Naive thymus-derived CD4-positive, alpha-beta T cell (primary cell): ENCODE data around the gene ANKRD44. TPM values are rescaled to one million over a fixed set of nuclear protein-coding genes. Genes with fewer than 3 reads are reported as not detected.
A peak's percentile ranks its signal among the peaks of the same experiment; 100 is the strongest.

Experiments
- ATAC-seq: fragments of 150-1000 bp; cut with Tn5 transposase; 2 replicates; pipeline ENCODE4 v1.10.0; 2021; ENCODE audit warnings: mild to moderate bottlenecking, moderate library complexity
- CTCF ChIA-PET: fragments of 350-600 bp; sonication (Branson Sonifier 250); formaldehyde crosslinking; loops from one replicate; lab custom pipeline; 2021; ENCODE audit warnings: antibody characterized with exemption; lab: Charles Lee
- POLR2A ChIA-PET: fragments of 350-600 bp; sonication (Branson Sonifier 250); formaldehyde crosslinking; loops from one replicate; lab custom pipeline; 2021; ENCODE audit warnings: antibody characterized with exemption, inconsistent platforms; lab: Charles Lee
- DNase-seq, 9 donors: peaks; one replicate each; pipeline versions ENCODE4 v3.0.0 to v3.0.0-alpha.2; 2020 to 2022; ENCODE audit warnings: mixed read lengths in 1 of 9
- H3K27ac ChIP-seq: one replicate; pipeline ENCODE4 v1.7.0; 2013; ENCODE audit warnings: mild to moderate bottlenecking, low read depth, low read length, moderate library complexity
- H3K27me3 ChIP-seq, 2 donors: one replicate each; pipeline ENCODE4 v1.7.0; 2013; ENCODE audit warnings: low read length in 2 of 2, mild to moderate bottlenecking in 2 of 2, moderate library complexity in 2 of 2; ENCODE audit not compliant: control insufficient read depth in 2 of 2, insufficient read depth in 2 of 2
- H3K36me3 ChIP-seq, 3 experiments: 1 replicate in 2 of 3; 2 replicates in 1 of 3; pipeline ENCODE4 v1.7.0; 2013; ENCODE audit warnings: low read length in 3 of 3, mild to moderate bottlenecking in 3 of 3, moderate library complexity in 1 of 3; ENCODE audit not compliant: insufficient read depth in 3 of 3, control insufficient read depth in 2 of 3
- H3K4me1 ChIP-seq, 2 donors: one replicate each; pipeline ENCODE4 v1.7.0; 2013; ENCODE audit warnings: low read length in 2 of 2, mild to moderate bottlenecking in 2 of 2, moderate library complexity in 1 of 2; ENCODE audit not compliant: control insufficient read depth in 2 of 2, insufficient read depth in 2 of 2
- H3K4me3 ChIP-seq: 2 replicates; pipeline ENCODE4 v1.7.0; 2013; ENCODE audit warnings: mild to moderate bottlenecking, low read length
- H3K9me3 ChIP-seq, 3 experiments: 1 replicate in 2 of 3; 2 replicates in 1 of 3; pipeline ENCODE4 v1.7.0; 2013; ENCODE audit warnings: low read length in 3 of 3; ENCODE audit not compliant: control insufficient read depth in 2 of 3
- H3K27ac Mint-ChIP-seq, 9 donors: one replicate each; pipeline ENCODE4 v1.8.0; 2020 to 2022; ENCODE audit warnings: mixed read lengths in 9 of 9, mild to moderate bottlenecking in 8 of 9, moderate library complexity in 5 of 9, inconsistent platforms in 2 of 9
- H3K27me3 Mint-ChIP-seq, 5 donors: one replicate each; pipeline ENCODE4 v1.8.0; 2021 to 2022; ENCODE audit warnings: mixed read lengths in 5 of 5, mild to moderate bottlenecking in 1 of 5
- H3K36me3 Mint-ChIP-seq, 5 donors: one replicate each; pipeline ENCODE4 v1.8.0; 2020 to 2022; ENCODE audit warnings: mixed read lengths in 5 of 5, mild to moderate bottlenecking in 3 of 5, inconsistent platforms in 1 of 5
- H3K4me1 Mint-ChIP-seq, 7 donors: one replicate each; pipeline ENCODE4 v1.8.0; 2020 to 2022; ENCODE audit warnings: mixed read lengths in 7 of 7, mild to moderate bottlenecking in 3 of 7, inconsistent platforms in 1 of 7
- H3K4me3 Mint-ChIP-seq, 10 donors: one replicate each; pipeline ENCODE4 v1.8.0; 2020 to 2022; ENCODE audit warnings: mild to moderate bottlenecking in 10 of 10, mixed read lengths in 10 of 10, moderate library complexity in 6 of 10, inconsistent platforms in 2 of 10
- H3K9me3 Mint-ChIP-seq, 11 donors: one replicate each; pipeline ENCODE4 v1.8.0; 2020 to 2022; ENCODE audit warnings: mixed read lengths in 11 of 11, mild to moderate bottlenecking in 4 of 11, inconsistent platforms in 1 of 11, moderate library complexity in 1 of 11
- intact Hi-C, 2 donors: fragments of 100-400 bp; cut with micrococcal nuclease; formaldehyde crosslinking; loops; one replicate each; pipeline ENCODE4 v1.15.1; 2023
- polyA plus RNA-seq, 2 donors: library from polyadenylated mRNA; unstranded; fragments of 300-500 nt; fragmentation: Illumina TruSeq; gene quantifications; one replicate each; pipeline ENCODE4 v1.2.3, GENCODE V29; 2021
- total RNA-seq, 6 experiments: library from RNA in 5 of 6; stranded (reverse) in 5 of 6; gene quantifications; 1 replicate in 5 of 6; 2 replicates in 1 of 6; pipeline ENCODE4 v1.2.3 and lab custom pipeline; 2021 to 2026

The ANKRD44 gene
- total and polyA plus RNA-seq, 7 experiments from 2014 or later: 88.6 to 296 (median 235) TPM

GRCh38 chr2:196988639-196989038, 321.9 kb downstream of the ANKRD44 start:
- no peaks in the 10 kb centered on the region for H3K27me3 Mint-ChIP-seq
- peaks cover 0 to 4% (median 0%) of the 10 kb centered on the region in 11 donors for H3K9me3 Mint-ChIP-seq
- H3K9me3 ChIP-seq: no peaks in the 10 kb centered on the region
- H3K36me3 Mint-ChIP-seq: peaks cover 7 to 67% (median 54%) of the 10 kb centered on the region in 5 donors
- H3K4me1 Mint-ChIP-seq: peaks cover 20 to 59% (median 53%) of the 10 kb centered on the region in 7 donors
- peak overlapping the region in 5 of 10 donors; percentile 2 to 48 (median 17) for H3K4me3 Mint-ChIP-seq
- no peak overlapping the region for H3K27ac ChIP-seq
- no peak for ATAC-seq
- H3K4me1 ChIP-seq: peaks cover 0 to 14% of the 10 kb centered on the region in 2 donors
- H3K4me3 ChIP-seq: no peak overlapping the region
- H3K36me3 ChIP-seq: peaks cover 11 to 37% (median 13%) of the 10 kb centered on the region in 3 experiments
- intact Hi-C loops: loop anchor here (1.0 to 5.0 kb wide), 2 partner anchors 61 kb away; partner anchors contain the start of gene PGAP1 (in 1 of the 2)
- ChIA-PET POLR2A (no interaction called here), CTCF (no interaction called here)
- no peaks in the 10 kb centered on the region for H3K27me3 ChIP-seq
- DNase-seq: no peak
- H3K27ac Mint-ChIP-seq: peak overlapping the region; percentile 17 to 84 (median 72)

- peaks cover 0 to 14% of the 10 kb centered on the region in 2 donors for H3K4me1 ChIP-seq
- H3K36me3 ChIP-seq: peaks cover 5 to 30% (median 6%) of the 10 kb centered on the region in 3 experiments
- no peak overlapping the region for H3K27ac ChIP-seq
- Mint-ChIP-seq H3K27me3 (no peaks in the 10 kb centered on the region), H3K36me3 (peaks cover 3 to 60% (median 46%) of the 10 kb centered on the region in 5 donors), H3K27ac (peak overlapping the region; percentile 17 to 91 (median 76)), H3K4me1 (peaks cover 21 to 53% (median 46%) of the 10 kb centered on the region in 7 donors), H3K9me3 (peaks cover 0 to 4% (median 0%) of the 10 kb centered on the region in 11 donors), H3K4me3 (peak overlapping the region in 4 of 10 donors; percentile 1 to 85 (median 14))
- no peaks in the 10 kb centered on the region for H3K27me3 ChIP-seq
- POLR2A ChIA-PET: interaction anchor here (0.7 kb wide), 1 partner anchor 1042 kb away, joined by 3 read pairs; no protein-coding TSS in a partner anchor
- ATAC-seq (peak; percentile 61), DNase-seq (peak in 1 of 9 donors; percentile 36)
- no peaks in the 10 kb centered on the region for H3K9me3 ChIP-seq
- CTCF ChIA-PET: no interaction called here
- intact Hi-C loops: loop anchor here (1.0 to 5.0 kb wide), 2 partner anchors 61 kb away; partner anchors contain the start of gene PGAP1 (in 1 of the 2)
- no peak overlapping the region for H3K4me3 ChIP-seq
These were observed 322.8 kb downstream of the ANKRD44 start for GRCh38 chr2:196987649-196988364.

DNA sequence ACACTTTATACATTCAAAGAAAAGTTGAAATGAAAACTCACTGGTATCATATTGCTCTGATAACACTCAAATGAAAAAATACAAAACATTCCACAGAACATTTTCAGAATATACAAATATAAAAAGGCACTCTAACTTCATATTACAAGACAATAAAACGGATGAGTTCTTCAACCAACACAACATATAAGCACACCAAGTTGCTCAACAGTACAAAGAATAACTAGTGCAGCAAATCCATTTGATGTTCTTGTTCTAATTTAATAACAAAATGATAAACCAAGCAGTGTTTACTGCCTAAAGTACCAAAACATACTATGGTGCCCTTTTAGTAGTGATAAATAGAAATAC, 323.3 kb downstream of the ANKRD44 start:
- Mint-ChIP-seq H3K9me3 (peaks cover 0 to 8% (median 0%) of the 10 kb centered on the region in 11 donors), H3K4me3 (peak overlapping the region in 2 of 10 donors; percentile 9 to 26), H3K4me1 (peaks cover 19 to 50% (median 44%) of the 10 kb centered on the region in 7 donors), H3K27me3 (no peaks in the 10 kb centered on the region), H3K36me3 (peaks cover 2 to 60% (median 43%) of the 10 kb centered on the region in 5 donors), H3K27ac (peak overlapping the region in 7 of 9 donors; percentile 17 to 91 (median 73))
- CTCF ChIA-PET: no interaction called here
- no peak for ATAC-seq
- Histone ChIP-seq H3K27ac (no peak overlapping the region), H3K36me3 (peaks cover 2 to 24% (median 6%) of the 10 kb centered on the region in 3 experiments), H3K4me1 (peaks cover 0 to 14% of the 10 kb centered on the region in 2 donors), H3K4me3 (no peak overlapping the region), H3K27me3 (no peaks in the 10 kb centered on the region), H3K9me3 (no peaks in the 10 kb centered on the region)
- POLR2A ChIA-PET: interaction anchor here (0.7 kb wide), 1 partner anchor 1043 kb away, joined by 3 read pairs; no protein-coding TSS in a partner anchor
- intact Hi-C loops: loop anchor here in 1 of 2 donors (5.0 kb wide), 1 partner anchor 60 kb away; the partner anchor contains the start of gene PGAP1
- no peak for DNase-seq

DNA sequence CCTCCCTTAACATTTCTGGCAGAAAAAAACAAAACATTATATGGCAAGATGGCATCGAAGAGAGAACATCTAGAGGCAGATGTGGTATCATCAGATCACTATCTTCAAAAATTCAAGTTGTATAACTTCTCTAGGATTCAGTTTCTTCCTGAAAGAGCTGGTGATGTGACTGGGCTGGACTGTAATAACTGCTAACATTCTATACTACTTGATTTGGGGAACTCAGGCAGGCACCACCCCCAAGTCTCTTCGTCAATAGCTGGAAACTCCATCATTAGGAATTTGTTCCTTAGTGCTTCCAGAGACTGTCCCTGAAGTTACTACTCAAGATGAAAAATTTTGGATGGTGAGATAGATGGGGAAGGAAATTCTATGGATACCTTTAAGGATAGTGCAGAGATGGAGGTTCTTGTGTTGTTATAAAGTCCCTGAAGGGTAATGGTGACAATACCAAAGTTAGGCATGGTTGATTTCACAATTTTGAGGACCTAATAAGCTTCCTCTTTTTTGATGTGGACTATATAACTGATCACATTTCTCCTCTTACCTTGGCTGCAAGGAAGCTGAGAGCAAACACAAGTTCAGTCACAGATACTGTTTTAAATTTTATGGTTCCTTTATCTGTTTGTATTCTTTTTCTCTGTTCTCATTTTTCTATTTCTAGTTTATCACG, 324.9 kb downstream of the ANKRD44 start:
- POLR2A ChIA-PET: interaction anchor here (0.7 kb wide), 1 partner anchor 15 kb away, joined by 3 read pairs; no protein-coding TSS in a partner anchor
- Histone ChIP-seq H3K27ac (no peak overlapping the region), H3K4me1 (peaks cover 0 to 7% of the 10 kb centered on the region in 2 donors), H3K4me3 (no peak overlapping the region), H3K9me3 (no peaks in the 10 kb centered on the region), H3K36me3 (peaks cover 0 to 10% (median 5%) of the 10 kb centered on the region in 3 experiments), H3K27me3 (no peaks in the 10 kb centered on the region)
- peaks cover 0 to 12% (median 2%) of the 10 kb centered on the region in 11 donors for H3K9me3 Mint-ChIP-seq
- ATAC-seq (peak; percentile 40), DNase-seq (no peak)
- H3K27me3 Mint-ChIP-seq: no peaks in the 10 kb centered on the region
- CTCF ChIA-PET: interaction anchor here (0.5 kb wide), 1 partner anchor 173 kb away, joined by 3 read pairs; no protein-coding TSS in a partner anchor
- peaks cover 0 to 58% (median 33%) of the 10 kb centered on the region in 5 donors for H3K36me3 Mint-ChIP-seq
- intact Hi-C loops: loop anchor here in 1 of 2 donors (5.0 kb wide), 1 partner anchor 58 kb away; the partner anchor contains the start of gene PGAP1
- peaks cover 9 to 38% (median 29%) of the 10 kb centered on the region in 7 donors for H3K4me1 Mint-ChIP-seq
- peak overlapping the region in 7 of 9 donors; percentile 26 to 61 (median 53) for H3K27ac Mint-ChIP-seq
- H3K4me3 Mint-ChIP-seq: no peak overlapping the region

DNA sequence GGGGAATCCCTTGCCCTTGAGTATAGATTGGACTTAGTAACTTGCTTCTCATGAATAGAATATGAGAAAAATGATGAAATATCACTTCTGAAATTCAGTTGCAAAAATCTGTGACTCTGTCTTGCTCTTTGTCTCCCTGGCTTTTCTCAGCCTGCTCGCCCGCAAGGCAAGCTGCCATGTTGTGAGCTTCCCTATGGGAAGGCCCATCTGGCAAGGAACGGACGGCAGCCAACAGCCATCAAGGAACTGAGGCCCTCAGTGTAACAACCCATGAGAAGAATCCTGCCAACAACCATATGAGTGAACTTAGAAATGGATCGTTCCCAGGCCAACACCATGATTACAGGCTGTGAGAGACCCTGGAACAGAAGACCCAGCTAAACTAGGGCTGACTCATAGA, 325.7 kb downstream of the ANKRD44 start:
- ChIA-PET POLR2A (no interaction called here), CTCF (no interaction called here)
- Mint-ChIP-seq H3K4me3 (no peak overlapping the region), H3K9me3 (peaks cover 0 to 12% (median 2%) of the 10 kb centered on the region in 11 donors), H3K27me3 (no peaks in the 10 kb centered on the region), H3K27ac (peak overlapping the region in 8 of 9 donors; percentile 26 to 71 (median 55)), H3K4me1 (peaks cover 1 to 30% (median 22%) of the 10 kb centered on the region in 7 donors), H3K36me3 (peaks cover 0 to 52% (median 26%) of the 10 kb centered on the region in 5 donors)
- Histone ChIP-seq H3K9me3 (no peaks in the 10 kb centered on the region), H3K27me3 (no peaks in the 10 kb centered on the region), H3K27ac (no peak overlapping the region), H3K4me3 (no peak overlapping the region), H3K36me3 (peaks cover 0 to 5% (median 0%) of the 10 kb centered on the region in 3 experiments), H3K4me1 (peaks cover 0 to 4% of the 10 kb centered on the region in 2 donors)
- intact Hi-C loops: loop anchor here in 1 of 2 donors (5.0 kb wide), 1 partner anchor 58 kb away; the partner anchor contains the start of gene PGAP1
- ATAC-seq: no peak
- DNase-seq: no peak

GRCh38 chr2:196983934-196984333, 326.6 kb downstream of the ANKRD44 start:
- no peak overlapping the region for H3K27ac ChIP-seq
- Mint-ChIP-seq H3K27me3 (no peaks in the 10 kb centered on the region), H3K27ac (peak overlapping the region in 7 of 9 donors; percentile 14 to 71 (median 48)), H3K4me3 (peak overlapping the region in 1 of 10 donors; percentile 25), H3K9me3 (peaks cover 0 to 12% (median 2%) of the 10 kb centered on the region in 11 donors), H3K4me1 (peaks cover 0 to 22% (median 16%) of the 10 kb centered on the region in 7 donors), H3K36me3 (peaks cover 0 to 51% (median 22%) of the 10 kb centered on the region in 5 donors)
- no peak overlapping the region for H3K4me3 ChIP-seq
- H3K36me3 ChIP-seq: peaks cover 0 to 5% (median 0%) of the 10 kb centered on the region in 3 experiments
- intact Hi-C loops: no loop called here
- ChIA-PET CTCF (no interaction called here), POLR2A (interaction anchor here (0.7 kb wide), 1 partner anchor 512 kb away, joined by 3 read pairs; no protein-coding TSS in a partner anchor)
- DNase-seq: no peak
- no peaks in the 10 kb centered on the region for H3K27me3 ChIP-seq
- peak; percentile 39 for ATAC-seq
- H3K9me3 ChIP-seq: no peaks in the 10 kb centered on the region
- peaks cover 0 to 4% of the 10 kb centered on the region in 2 donors for H3K4me1 ChIP-seq
